ENCODE measurements around the gene HAGHL.

GRCh38 chr16:724188-725040 lies 2.5 kb upstream of the HAGHL start:
- TF ChIP-seq, protein P1, sequence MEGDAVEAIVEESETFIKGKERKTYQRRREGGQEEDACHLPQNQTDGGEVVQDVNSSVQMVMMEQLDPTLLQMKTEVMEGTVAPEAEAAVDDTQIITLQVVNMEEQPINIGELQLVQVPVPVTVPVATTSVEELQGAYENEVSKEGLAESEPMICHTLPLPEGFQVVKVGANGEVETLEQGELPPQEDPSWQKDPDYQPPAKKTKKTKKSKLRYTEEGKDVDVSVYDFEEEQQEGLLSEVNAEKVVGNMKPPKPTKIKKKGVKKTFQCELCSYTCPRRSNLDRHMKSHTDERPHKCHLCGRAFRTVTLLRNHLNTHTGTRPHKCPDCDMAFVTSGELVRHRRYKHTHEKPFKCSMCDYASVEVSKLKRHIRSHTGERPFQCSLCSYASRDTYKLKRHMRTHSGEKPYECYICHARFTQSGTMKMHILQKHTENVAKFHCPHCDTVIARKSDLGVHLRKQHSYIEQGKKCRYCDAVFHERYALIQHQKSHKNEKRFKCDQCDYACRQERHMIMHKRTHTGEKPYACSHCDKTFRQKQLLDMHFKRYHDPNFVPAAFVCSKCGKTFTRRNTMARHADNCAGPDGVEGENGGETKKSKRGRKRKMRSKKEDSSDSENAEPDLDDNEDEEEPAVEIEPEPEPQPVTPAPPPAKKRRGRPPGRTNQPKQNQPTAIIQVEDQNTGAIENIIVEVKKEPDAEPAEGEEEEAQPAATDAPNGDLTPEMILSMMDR (IDR thresholded peaks at IDR 0.05) = no peak
- TF ChIP-seq ZFX (IDR thresholded peaks at IDR 0.05; ENCODE audit: borderline replicate concordance) = no peak

Measured in 22Rv1 (cell line).